Hematopoietic multipotent progenitor cell treated with erythropoietin and hydrocortisone succinate and interleukin-3 and kit ligand, for 8 days (in vitro differentiated cells): ENCODE measurements around the gene KCNH6.

Experiments
- DNase-seq: peaks from one replicate; pipeline ENCODE4 v3.0.0-alpha.2; 2015

The KCNH6 gene

DNA sequence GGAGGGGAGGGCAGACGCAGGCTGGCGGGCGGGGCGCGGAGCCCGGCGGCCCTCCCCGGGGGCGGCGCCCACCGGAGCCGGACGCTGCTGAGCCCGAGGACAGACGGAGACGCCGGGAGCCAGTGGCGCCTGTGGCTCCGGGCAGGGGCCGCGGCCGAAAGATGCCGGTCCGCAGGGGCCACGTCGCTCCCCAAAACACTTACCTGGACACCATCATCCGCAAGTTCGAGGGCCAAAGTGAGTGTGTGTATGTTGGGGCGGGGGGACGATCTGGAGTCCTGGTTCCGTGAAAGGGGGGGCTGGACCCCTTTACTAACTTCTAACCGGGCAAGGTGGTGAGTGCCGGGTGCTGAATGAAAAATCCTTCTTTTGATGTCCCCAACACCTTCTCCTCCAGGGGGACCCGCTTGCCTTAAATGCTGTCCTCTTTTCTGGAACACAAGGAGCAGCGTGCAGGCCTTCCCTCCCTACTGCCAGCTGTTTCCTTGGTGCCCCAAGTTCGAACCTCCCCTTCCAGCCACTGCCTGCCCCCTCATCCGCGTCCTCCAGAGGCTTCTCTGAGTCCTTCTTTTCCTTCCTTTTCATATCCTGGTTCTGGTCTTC is at the start of gene KCNH6:
Gene KCNH6, plus strand, starts transcription at position 106 of the 603 bp plus-strand sequence. Its CDS starts 56 bp downstream, at position 162.
- DNase-seq: peak; percentile 11

DNA sequence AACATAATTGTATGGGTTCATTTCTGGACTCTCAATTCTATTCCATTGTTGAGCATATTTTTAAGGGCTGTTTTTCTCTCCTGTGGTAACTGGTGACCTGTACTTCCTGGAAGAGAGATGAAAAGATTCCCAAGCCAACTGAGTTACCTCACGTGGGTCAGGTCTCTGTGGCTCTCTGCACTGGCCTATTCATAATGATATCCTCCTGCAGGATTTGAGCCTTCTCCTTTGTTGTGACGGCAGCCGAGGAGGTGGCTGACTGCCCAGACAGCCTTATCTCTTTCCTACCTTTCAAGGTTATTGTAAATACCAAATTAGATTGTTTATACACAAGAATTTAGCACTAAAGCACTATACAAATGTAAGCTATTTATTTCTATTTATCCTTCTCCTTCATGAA is 49.0 kb upstream of the KCNH6 start:
- DNase-seq: no peak

GRCh38 chr17:63474586-63475460 is 48.3 kb upstream of the KCNH6 start:
- DNase-seq: no peak

DNA sequence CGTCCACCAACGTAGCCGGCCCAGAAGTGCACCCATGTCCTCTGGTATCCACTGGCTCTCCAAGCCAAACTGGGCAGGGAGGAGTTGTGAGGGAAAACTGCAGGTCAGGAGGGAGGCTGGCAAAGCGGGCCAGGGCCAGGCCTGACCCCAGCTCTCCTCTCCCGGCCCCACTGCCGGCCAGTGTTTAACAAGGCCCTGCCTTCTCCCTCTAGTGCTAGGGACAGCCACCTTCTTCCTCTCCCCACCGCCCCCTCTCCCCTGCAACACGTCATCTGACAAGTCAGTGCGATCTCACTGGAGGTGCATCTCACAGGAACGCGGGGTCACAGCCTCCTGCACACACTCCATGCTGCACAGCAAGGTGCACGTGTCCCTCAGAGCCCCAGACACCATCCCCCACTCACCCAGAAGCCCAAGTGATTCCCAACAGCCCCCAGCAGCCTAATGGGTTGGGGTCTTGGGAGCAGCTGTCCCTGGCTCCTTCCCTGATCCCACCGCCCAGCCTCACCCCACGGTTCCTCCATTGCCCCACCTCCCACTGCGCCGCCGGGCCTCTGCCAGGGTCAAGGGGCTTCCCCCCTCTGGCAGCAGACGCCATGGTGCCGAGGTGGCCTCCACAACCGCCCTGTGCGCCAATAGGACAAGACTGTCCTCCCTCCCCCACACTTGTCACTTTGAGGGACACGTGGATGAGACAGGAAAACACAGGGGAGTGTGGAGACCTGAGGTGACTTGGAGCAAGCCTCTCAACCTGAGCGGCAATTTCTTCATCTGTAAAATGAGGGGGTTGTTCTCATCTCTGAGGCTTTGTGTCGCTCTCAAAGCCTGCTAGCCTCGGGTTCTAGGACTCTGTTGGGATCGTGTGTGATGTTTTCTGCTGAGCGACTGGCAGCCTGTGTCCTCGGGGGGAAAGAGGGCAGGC is 47.4 kb upstream of the KCNH6 start:
- DNase-seq: no peak

- no peak for DNase-seq
These were observed 46.7 kb upstream of the KCNH6 start for GRCh38 chr17:63476459-63476853.

GRCh38 chr17:63476854-63477479 is 46.2 kb upstream of the KCNH6 start, which contains the start of gene ACE:
Gene ACE (plus strand): TSS chr17:63477061. CDS start chr17:63477095, 34 bp downstream.
- DNase-seq: no peak

DNA sequence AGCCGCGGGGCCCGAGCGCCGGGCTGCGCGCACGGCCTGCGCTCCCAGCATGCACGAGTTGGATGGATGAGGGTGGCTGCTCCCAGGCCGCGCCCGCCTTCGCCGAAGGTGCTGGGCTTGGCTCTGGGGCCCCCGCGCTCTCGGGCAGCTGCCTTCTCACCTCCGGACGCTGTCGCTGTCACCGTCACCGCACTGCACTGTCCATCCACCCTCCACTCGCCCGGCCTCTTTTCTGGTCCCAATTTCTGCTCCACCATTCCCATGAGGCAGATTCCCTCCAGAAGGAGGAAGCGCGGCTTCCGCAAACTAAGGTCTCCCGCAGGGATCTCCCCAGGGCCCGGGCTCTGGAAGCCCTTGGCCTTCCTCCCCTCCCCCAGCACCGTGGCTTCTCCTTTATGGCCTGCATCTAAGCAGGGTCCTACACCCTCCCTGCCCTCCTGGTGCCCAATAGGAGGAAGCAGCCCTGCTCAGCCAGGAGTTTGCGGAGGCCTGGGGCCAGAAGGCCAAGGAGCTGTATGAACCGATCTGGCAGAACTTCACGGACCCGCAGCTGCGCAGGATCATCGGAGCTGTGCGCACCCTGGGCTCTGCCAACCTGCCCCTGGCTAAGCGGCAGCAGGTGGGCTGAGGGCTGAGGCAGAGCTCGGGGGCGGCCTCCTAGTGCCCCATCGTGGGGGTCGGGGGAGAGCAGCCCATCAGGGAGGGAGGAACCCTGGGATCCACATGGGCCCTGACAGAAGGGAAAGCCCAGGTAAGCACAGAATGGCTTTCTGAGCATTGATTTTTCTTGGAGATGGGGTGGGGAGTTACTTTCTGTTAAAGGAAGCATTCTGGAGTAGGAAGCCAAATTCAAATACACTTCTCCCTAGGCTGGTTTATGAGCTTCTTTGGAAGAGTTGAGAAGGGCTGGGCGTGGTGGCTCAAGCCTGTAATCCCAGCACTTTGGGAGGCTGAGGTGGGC is 45.4 kb upstream of the KCNH6 start:
- no peak for DNase-seq

GRCh38 chr17:63478814-63479494 is 44.2 kb upstream of the KCNH6 start:
- peak; percentile 88 for DNase-seq

- no peak for DNase-seq
These were observed 43.5 kb upstream of the KCNH6 start for GRCh38 chr17:63479495-63480184.

- DNase-seq: no peak
These were observed 42.9 kb upstream of the KCNH6 start for GRCh38 chr17:63480192-63480784.

GRCh38 chr17:63480826-63481487 is 42.2 kb upstream of the KCNH6 start:
- peak; percentile 21 for DNase-seq

DNA sequence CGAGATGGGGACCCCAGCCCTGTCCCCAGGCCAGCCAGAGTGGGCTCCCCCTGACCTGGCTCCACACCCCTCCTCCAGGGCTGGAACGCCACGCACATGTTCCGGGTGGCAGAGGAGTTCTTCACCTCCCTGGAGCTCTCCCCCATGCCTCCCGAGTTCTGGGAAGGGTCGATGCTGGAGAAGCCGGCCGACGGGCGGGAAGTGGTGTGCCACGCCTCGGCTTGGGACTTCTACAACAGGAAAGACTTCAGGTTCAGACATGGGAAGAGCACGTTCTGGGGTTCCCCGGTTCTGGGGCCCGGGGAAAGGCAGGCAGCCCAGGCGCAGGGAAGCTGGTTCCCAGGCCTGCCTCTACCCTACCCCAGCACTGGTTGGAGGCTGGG is 41.7 kb upstream of the KCNH6 start:
- DNase-seq: no peak

- no peak for DNase-seq
These were observed 40.6 kb upstream of the KCNH6 start for GRCh38 chr17:63482509-63482908.

DNA sequence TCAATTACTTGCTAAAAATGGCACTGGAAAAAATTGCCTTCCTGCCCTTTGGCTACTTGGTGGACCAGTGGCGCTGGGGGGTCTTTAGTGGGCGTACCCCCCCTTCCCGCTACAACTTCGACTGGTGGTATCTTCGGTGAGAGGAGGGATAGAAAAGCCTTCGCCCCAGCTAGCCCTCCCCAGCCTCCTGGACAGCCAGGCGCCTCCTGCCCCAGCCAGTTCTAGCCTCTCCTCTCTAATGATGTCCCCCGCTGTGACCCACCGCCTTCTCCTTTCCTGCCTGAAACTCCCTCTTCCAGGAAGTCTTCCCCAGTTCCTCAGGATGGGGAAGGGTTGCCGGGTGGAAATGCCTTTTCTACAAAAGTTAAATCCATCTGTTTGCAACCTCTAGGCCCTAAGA is 40.1 kb upstream of the KCNH6 start:
- DNase-seq: no peak

DNA sequence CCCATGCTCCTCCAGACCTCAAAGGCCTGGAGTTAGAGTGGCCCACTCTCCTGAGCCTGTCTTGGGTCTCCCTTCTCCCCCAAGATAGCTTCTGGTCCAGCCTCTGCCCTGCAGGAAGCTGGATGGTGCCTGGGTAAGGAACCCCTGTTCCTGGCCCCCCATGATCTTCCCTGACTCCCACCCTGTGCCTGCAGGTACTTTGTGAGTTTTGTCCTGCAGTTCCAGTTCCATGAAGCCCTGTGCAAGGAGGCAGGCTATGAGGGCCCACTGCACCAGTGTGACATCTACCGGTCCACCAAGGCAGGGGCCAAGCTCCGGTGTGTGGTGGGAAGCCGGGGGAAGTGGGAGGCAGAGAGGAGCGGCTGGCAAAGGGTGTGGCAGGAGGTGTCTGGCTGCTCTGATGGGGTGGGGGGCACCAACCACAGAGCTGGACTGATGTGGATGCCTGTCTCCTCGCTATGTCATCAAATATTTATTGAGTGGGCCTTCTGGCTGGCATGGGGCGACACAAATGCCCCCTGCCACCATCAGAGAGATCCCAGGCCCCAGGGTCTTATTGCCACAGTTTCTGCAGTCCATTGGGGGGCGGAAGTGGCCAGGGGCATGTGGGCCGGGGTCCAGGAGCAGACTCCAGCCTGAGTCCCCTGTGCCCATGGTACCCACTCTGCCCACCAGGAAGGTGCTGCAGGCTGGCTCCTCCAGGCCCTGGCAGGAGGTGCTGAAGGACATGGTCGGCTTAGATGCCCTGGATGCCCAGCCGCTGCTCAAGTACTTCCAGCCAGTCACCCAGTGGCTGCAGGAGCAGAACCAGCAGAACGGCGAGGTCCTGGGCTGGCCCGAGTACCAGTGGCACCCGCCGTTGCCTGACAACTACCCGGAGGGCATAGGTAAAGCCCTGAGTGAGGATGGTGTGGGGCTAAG is 39.2 kb upstream of the KCNH6 start:
- no peak for DNase-seq

DNA sequence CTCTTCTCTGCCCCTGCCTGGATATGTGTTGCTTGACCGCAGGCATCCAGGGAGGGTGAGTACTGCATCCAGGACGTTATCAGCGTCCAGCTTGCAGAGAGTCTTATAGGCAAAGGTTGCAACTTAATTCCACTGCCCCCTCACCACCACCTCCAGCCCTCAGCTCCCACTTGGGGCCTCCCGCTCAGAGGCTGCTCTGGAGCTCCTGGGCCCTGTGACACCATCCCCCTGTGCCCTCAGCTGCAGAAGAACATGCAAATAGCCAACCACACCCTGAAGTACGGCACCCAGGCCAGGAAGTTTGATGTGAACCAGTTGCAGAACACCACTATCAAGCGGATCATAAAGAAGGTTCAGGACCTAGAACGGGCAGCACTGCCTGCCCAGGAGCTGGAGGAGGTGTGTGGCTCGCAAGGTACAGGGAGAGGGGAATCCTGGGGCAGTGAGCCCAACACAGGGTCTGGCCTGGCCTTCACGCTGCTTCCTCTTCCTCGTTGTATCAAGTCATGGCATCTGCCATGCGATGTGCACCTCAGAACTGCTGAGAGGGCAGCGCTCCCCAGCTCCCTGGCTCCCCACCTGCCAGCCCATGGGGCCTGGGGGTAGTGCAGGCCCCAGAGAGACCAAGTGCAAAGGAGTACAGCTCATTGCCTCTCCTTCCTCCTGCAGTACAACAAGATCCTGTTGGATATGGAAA is 36.7 kb upstream of the KCNH6 start:
- DNase-seq: no peak

DNA sequence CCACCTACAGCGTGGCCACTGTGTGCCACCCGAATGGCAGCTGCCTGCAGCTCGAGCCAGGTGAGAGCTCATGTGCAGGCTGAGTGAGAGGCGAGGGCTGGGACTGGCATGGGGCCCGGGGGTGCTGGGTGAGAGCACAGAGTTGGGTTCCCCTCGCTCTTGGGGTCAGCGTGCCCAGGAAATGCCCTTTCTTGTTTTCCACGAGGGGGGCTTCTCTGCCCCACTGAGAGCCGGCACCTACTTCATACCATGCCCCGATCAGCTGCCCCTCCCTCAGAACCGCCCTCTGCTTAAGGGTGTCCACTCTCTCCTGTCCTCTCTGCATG is 36.2 kb upstream of the KCNH6 start:
- DNase-seq: no peak

- no peak for DNase-seq
These were observed 34.3 kb upstream of the KCNH6 start for GRCh38 chr17:63488851-63489250.
